GM12875 (cell line): Measurements from ENCODE around the gene POLR3E.

Experiments
- H3K4me3 ChIP-seq: one replicate; pipeline ENCODE4 v1.5.1; 2011; ENCODE audit warnings: low read depth, low read length, control low read depth
- CTCF ChIP-seq: IDR thresholded peaks from 2 replicates; pipeline ENCODE4 v1.5.1; 2011; ENCODE audit warnings: low read depth, mild to moderate bottlenecking, control low read depth, inconsistent platforms, low read length, moderate library complexity, borderline replicate concordance; ENCODE audit not compliant: insufficient read depth

Gene POLR3E

GRCh38 chr16:22317625-22318024, 20.4 kb downstream of the POLR3E start:
- TF ChIP-seq CTCF: no peak
- no peak overlapping the region for H3K4me3 ChIP-seq

DNA sequence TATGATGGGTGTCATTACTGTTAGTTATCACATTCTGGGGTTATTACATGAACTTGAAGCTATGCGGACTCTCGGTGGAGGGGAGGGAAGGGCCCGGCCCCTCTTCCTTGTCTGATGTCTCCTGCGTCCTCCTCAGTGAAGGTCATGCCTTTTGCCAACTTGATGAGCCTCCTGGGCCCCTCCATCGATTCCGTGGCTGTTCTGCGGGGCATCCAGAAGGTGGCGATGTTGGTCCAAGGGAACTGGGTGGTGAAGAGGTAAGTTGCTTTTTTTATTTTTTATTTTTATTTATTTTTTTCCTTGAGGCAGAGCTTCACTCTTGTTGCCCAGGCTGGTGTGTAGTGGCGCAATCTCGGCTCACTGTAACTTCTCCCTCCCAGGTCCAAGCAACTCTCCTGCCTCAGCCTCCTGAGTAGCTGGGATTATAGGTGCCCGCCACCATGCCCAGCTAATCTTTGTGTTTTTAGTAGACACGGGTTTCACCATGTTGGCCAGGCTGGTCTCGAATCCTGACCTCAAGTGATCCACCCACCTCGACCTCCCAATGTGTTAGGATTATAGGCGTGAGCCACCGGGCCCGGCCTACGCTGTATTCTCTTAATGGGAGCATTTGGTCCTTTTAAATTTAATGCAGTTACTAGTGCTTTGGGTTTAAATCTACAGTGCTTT, 21.6 kb downstream of the POLR3E start:
- no peak overlapping the region for H3K4me3 ChIP-seq
- TF ChIP-seq CTCF: peak; percentile 67

DNA sequence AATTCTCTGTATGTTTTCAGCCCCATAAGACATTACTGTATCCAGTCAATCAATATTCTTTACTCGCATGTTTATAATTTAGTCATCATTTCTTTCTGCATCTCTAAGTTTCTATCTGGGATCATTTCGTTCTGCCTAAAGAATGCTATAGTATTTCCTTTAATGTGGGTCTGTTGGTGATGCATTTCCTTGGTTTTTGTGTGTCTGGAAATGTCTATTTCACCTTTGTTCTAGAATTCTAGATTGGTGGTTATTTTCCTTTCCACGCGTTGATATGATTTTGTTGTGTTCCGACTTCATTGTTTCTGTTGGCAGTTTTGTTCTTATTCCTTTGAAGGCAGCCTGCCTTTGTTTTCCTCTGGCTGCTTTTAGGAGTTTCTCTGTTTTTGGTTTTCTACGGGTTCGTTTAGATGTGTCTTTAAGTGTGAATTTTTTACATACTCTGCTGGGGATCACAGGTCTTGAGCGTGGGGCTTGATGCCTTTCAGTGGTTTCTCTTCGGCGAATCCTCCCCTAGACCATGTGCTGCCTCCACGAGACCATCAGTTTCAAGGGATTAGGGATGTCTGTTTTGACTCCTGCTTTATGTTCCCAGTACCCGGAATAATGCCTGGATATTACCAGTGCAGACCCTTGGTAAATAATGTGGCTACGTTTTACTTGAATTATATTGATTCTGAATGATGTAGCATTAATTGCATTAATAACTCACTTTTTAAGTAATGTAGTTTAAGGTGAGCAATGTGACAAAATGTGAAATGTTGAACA, 23.5 kb downstream of the POLR3E start:
- no peak for TF ChIP-seq CTCF
- no peak overlapping the region for H3K4me3 ChIP-seq

- no peak overlapping the region for H3K4me3 ChIP-seq
- TF ChIP-seq CTCF: peak; percentile 74
Measured at GRCh38 chr16:22321340-22322001, 24.3 kb downstream of the POLR3E start.

- no peak overlapping the region for H3K4me3 ChIP-seq
- no peak for TF ChIP-seq CTCF
Measured at GRCh38 chr16:22322021-22322471, 24.8 kb downstream of the POLR3E start.

- TF ChIP-seq CTCF: no peak
- H3K4me3 ChIP-seq: no peak overlapping the region
Measured at GRCh38 chr16:22322741-22323140, 25.5 kb downstream of the POLR3E start.
